ENCODE measurements around the gene SERPINE2. TPM values are rescaled to one million over a fixed set of nuclear protein-coding genes. Genes with fewer than 3 reads are reported as not detected.

SERPINE2 gene
- total RNA-seq, 2 experiments from 2014 or later = 40.4 to 42.4 TPM

- DNase-seq (no peak), ATAC-seq (no peak)
- no peaks in the 10 kb centered on the region for H3K4me1 Mint-ChIP-seq (ENCODE audit: low read depth)
- H3K4me3 Mint-ChIP-seq = no peak overlapping the region
- peaks cover 40% of the 10 kb centered on the region for H3K27me3 Mint-ChIP-seq
- ChIA-PET POLR2A (no interaction called here), CTCF (no interaction called here)
- H3K27ac Mint-ChIP-seq = no peak overlapping the region
- intact Hi-C loops (cut with micrococcal nuclease) = no loop called here
- H3K9me3 Mint-ChIP-seq = no peaks in the 10 kb centered on the region
- no peaks in the 10 kb centered on the region for H3K36me3 Mint-ChIP-seq (ENCODE audit: low read depth)
- TF ChIP-seq CTCF (IDR thresholded peaks at IDR 0.05) = no peak
These were observed 7.7 kb upstream of the SERPINE2 start for GRCh38 chr2:224046752-224047151.

GRCh38 chr2:224042191-224042696, 3.2 kb upstream of the SERPINE2 start:
- H3K4me3 Mint-ChIP-seq = no peak overlapping the region
- no peak for ATAC-seq
- intact Hi-C loops (cut with micrococcal nuclease) = no loop called here
- peaks cover 11% of the 10 kb centered on the region for H3K4me1 Mint-ChIP-seq (ENCODE audit: low read depth)
- no peak overlapping the region for H3K27ac Mint-ChIP-seq
- H3K9me3 Mint-ChIP-seq = no peaks in the 10 kb centered on the region
- ChIA-PET POLR2A (interaction anchor here (0.8 kb wide), 1 partner anchor 22 kb away, joined by 3 read pairs; no protein-coding TSS in a partner anchor), CTCF (interaction anchor here (1.5 to 1.9 kb wide), 4 partner anchors 11 to 242 kb away, joined by 3 to 5 read pairs (median 5); no protein-coding TSS in a partner anchor)
- H3K36me3 Mint-ChIP-seq (ENCODE audit: low read depth) = no peaks in the 10 kb centered on the region
- DNase-seq = no peak
- no peak for TF ChIP-seq CTCF (IDR thresholded peaks at IDR 0.05)
- H3K27me3 Mint-ChIP-seq = peaks cover 45% of the 10 kb centered on the region

- Mint-ChIP-seq H3K4me1 (ENCODE audit: low read depth) (peaks cover 16% of the 10 kb centered on the region), H3K9me3 (no peaks in the 10 kb centered on the region), H3K27me3 (peaks cover 49% of the 10 kb centered on the region), H3K27ac (no peak overlapping the region), H3K4me3 (no peak overlapping the region), H3K36me3 (ENCODE audit: low read depth) (no peaks in the 10 kb centered on the region)
- TF ChIP-seq CTCF (IDR thresholded peaks at IDR 0.05) = no peak
- intact Hi-C loops (cut with micrococcal nuclease) = no loop called here
- ChIA-PET POLR2A (interaction anchor here (0.8 kb wide), 1 partner anchor 23 kb away, joined by 3 read pairs; no protein-coding TSS in a partner anchor), CTCF (interaction anchor here (1.7 to 1.9 kb wide), 2 partner anchors 48 to 243 kb away, joined by 5 read pairs; no protein-coding TSS in a partner anchor)
- DNase-seq = no peak
- no peak for ATAC-seq
These were observed 2.5 kb upstream of the SERPINE2 start for GRCh38 chr2:224041554-224041953.

GRCh38 chr2:224040753-224041152, 1.7 kb upstream of the SERPINE2 start:
- H3K4me3 Mint-ChIP-seq = no peak overlapping the region

More at GRCh38 chr2:224040753-224041152, 1.7 kb upstream of the SERPINE2 start:
- DNase-seq = no peak
- Mint-ChIP-seq H3K4me1 (ENCODE audit: low read depth) (peaks cover 17% of the 10 kb centered on the region), H3K27me3 (peaks cover 49% of the 10 kb centered on the region), H3K9me3 (no peaks in the 10 kb centered on the region), H3K36me3 (ENCODE audit: low read depth) (no peaks in the 10 kb centered on the region), H3K27ac (no peak overlapping the region)
- ChIA-PET CTCF (interaction anchor here (3.2 kb wide), 1 partner anchor 47 kb away, joined by 21 read pairs; no protein-coding TSS in a partner anchor), POLR2A (no interaction called here)
- no peak for ATAC-seq
- intact Hi-C loops (cut with micrococcal nuclease) = no loop called here
- no peak for TF ChIP-seq CTCF (IDR thresholded peaks at IDR 0.05)

Data from activated CD8-positive, alpha-beta T cell treated with anti-CD3 and anti-CD28 coated beads for 36 hours (primary cell).